IMR-90 (cell line): Measurements from ENCODE around the gene PPM1H. TPM values are rescaled to one million over a fixed set of nuclear protein-coding genes. Genes with fewer than 3 reads are reported as not detected.

ENCODE experiments used
- ATAC-seq: fragments of 200-7000 bp; cut with Tn5 transposase; 2 replicates; pipeline ENCODE4 v1.9.1; 2020; ENCODE audit warnings: low read depth, mild to moderate bottlenecking, moderate library complexity
- BruUV-seq: library from RNA; stranded (reverse); fragments of 400-500 nt; replicated peaks from 2 replicates; lab custom pipeline; 2021; lab: Mats Ljungman, UMichigan
- CTCF ChIA-PET: fragments of 300-600 bp; formaldehyde crosslinking; extraction: SDS; loops from one replicate; lab custom pipeline; 2021; ENCODE audit warnings: antibody characterized with exemption; lab: Yijun Ruan, JAX
- POLR2A ChIA-PET: fragments of 300-600 bp; sonication (Branson Sonifier 250); formaldehyde crosslinking; loops from one replicate; lab custom pipeline; 2022; ENCODE audit warnings: antibody characterized with exemption; ENCODE audit not compliant: unreplicated experiment; lab: Charles Lee
- DNase-seq: peaks from one replicate; pipeline ENCODE4 v3.0.0; 2013
- H2AFZ ChIP-seq: replicated peaks from 2 replicates; pipeline ENCODE3; 2013; ENCODE audit warnings: low read length, mild to moderate bottlenecking; ENCODE audit not compliant: poor library complexity
- H2AK5ac ChIP-seq: 2 replicates; pipeline ENCODE4 v1.6.1; 2013; ENCODE audit warnings: low read depth, low read length, inconsistent platforms
- H2AK9ac ChIP-seq: replicated peaks from 2 replicates; pipeline ENCODE3; 2013; ENCODE audit warnings: mild to moderate bottlenecking, low read depth, low read length, moderate library complexity; ENCODE audit not compliant: poor library complexity
- H2BK120ac ChIP-seq: 2 replicates; pipeline ENCODE4 v1.6.1; 2013; ENCODE audit warnings: low read depth, low read length, inconsistent platforms
- H2BK15ac ChIP-seq: 3 replicates; pipeline ENCODE4 v1.6.1; 2013; ENCODE audit warnings: low read depth, low read length, inconsistent platforms
- H2BK20ac ChIP-seq: 2 replicates; pipeline ENCODE4 v1.6.1; 2013; ENCODE audit warnings: low read depth, mild to moderate bottlenecking, inconsistent platforms, low read length, moderate library complexity
- H2BK5ac ChIP-seq: 2 replicates; pipeline ENCODE4 v1.6.1; 2013; ENCODE audit warnings: mild to moderate bottlenecking, low read depth, low read length, inconsistent platforms; ENCODE audit not compliant: poor library complexity, severe bottlenecking
- H3K14ac ChIP-seq: replicated peaks from 2 replicates; pipeline ENCODE4 v1.6.1; 2013; ENCODE audit warnings: low read depth, low read length, inconsistent platforms
- H3K18ac ChIP-seq: 2 replicates; pipeline ENCODE4 v1.6.1; 2013; ENCODE audit warnings: low read depth, low read length, control low read depth
- H3K23ac ChIP-seq: 2 replicates; pipeline ENCODE4 v1.6.1; 2013; ENCODE audit warnings: low read depth, low read length, inconsistent platforms
- H3K27ac ChIP-seq: 2 replicates; pipeline ENCODE4 v1.5.1; 2013; ENCODE audit warnings: mild to moderate bottlenecking, control low read depth, low read length; ENCODE audit not compliant: insufficient read depth
- H3K27me3 ChIP-seq: 2 replicates; pipeline ENCODE4 v1.6.1; 2013; ENCODE audit warnings: low read length; ENCODE audit not compliant: control insufficient read depth, insufficient read depth
- H3K36me3 ChIP-seq: 2 replicates; pipeline ENCODE4 v1.6.1; 2013; ENCODE audit warnings: low read length, mixed read lengths; ENCODE audit not compliant: control insufficient read depth, insufficient read depth
- H3K4ac ChIP-seq: 2 replicates; pipeline ENCODE4 v1.6.1; 2013; ENCODE audit warnings: low read depth, low read length, inconsistent platforms
- H3K4me1 ChIP-seq: 2 replicates; pipeline ENCODE4 v1.6.1; 2013; ENCODE audit warnings: low read length, mixed read lengths; ENCODE audit not compliant: control insufficient read depth, insufficient read depth
- H3K4me2 ChIP-seq: 2 replicates; pipeline ENCODE4 v1.6.1; 2013; ENCODE audit warnings: low read depth, mild to moderate bottlenecking, control low read depth, low read length, moderate library complexity
- H3K4me3 ChIP-seq: 2 replicates; pipeline ENCODE4 v1.5.1; 2013; ENCODE audit warnings: low read depth, mild to moderate bottlenecking, control low read depth, low read length, moderate library complexity; ENCODE audit not compliant: insufficient read depth
- H3K56ac ChIP-seq: 2 replicates; pipeline ENCODE4 v1.6.1; 2013; ENCODE audit warnings: low read length, inconsistent platforms; ENCODE audit not compliant: insufficient read depth; ENCODE audit errors: extremely low read depth
- H3K79me1 ChIP-seq, 2 experiments: 2 replicates each; pipeline ENCODE4 v1.6.1; 2013; ENCODE audit warnings: low read length in 2 of 2, inconsistent platforms in 1 of 2, low read depth in 1 of 2
- H3K9ac ChIP-seq: 2 replicates; pipeline ENCODE4 v1.6.1; 2013; ENCODE audit warnings: low read depth, low read length, control low read depth
- H3K9me1 ChIP-seq: 2 replicates; pipeline ENCODE4 v1.6.1; 2013; ENCODE audit warnings: low read length, inconsistent platforms; ENCODE audit not compliant: insufficient read depth
- H3K9me3 ChIP-seq: 2 replicates; pipeline ENCODE4 v1.6.1; 2013; ENCODE audit warnings: low read length; ENCODE audit not compliant: control insufficient read depth, insufficient read depth
- H4K20me1 ChIP-seq: 2 replicates; pipeline ENCODE4 v1.6.1; 2013; ENCODE audit warnings: low read length, inconsistent platforms; ENCODE audit not compliant: insufficient read depth
- H4K5ac ChIP-seq: 2 replicates; pipeline ENCODE4 v1.6.1; 2013; ENCODE audit warnings: mild to moderate bottlenecking, low read depth, low read length, control low read depth
- H4K8ac ChIP-seq, 2 experiments: 2 replicates each; pipeline ENCODE4 v1.6.1; 2013; ENCODE audit warnings: low read depth in 2 of 2, low read length in 2 of 2, control low read depth in 1 of 2, inconsistent platforms in 1 of 2
- H4K91ac ChIP-seq: 2 replicates; pipeline ENCODE4 v1.6.1; 2013; ENCODE audit warnings: low read depth, low read length, inconsistent platforms; ENCODE audit not compliant: insufficient read depth
- MAFK ChIP-seq: IDR thresholded peaks from 2 replicates; pipeline ENCODE4 v1.6.1; 2012; ENCODE audit warnings: low read depth, low read length, improper control_type of control experiment
- POLR2A ChIP-seq: IDR thresholded peaks from 2 replicates; pipeline ENCODE4 v1.6.1; 2012; ENCODE audit warnings: mild to moderate bottlenecking, low read depth, low read length
- RAD21 ChIP-seq: IDR thresholded peaks from 2 replicates; pipeline ENCODE4 v1.6.1; 2012; ENCODE audit warnings: low read length, improper control_type of control experiment
- RCOR1 ChIP-seq: IDR thresholded peaks from 2 replicates; pipeline ENCODE4 v1.6.1; 2012; ENCODE audit warnings: mild to moderate bottlenecking, low read length, improper control_type of control experiment; ENCODE audit not compliant: insufficient replicate concordance
- RFX5 ChIP-seq: IDR thresholded peaks from 2 replicates; pipeline ENCODE4 v1.8.0; 2012; ENCODE audit warnings: low read depth, mild to moderate bottlenecking, low read length, moderate library complexity
- SMC3 ChIP-seq: fragments of 150-350 bp; IDR thresholded peaks from 2 replicates; pipeline ENCODE4 v1.6.1; 2016; ENCODE audit warnings: low read depth, mild to moderate bottlenecking, antibody characterized with exemption, low read length, moderate library complexity
- WGBS, 2 experiments: methylation state at CpG; one replicate each; pipeline versions ENCODE4 v1.1.5 to v1.1.7; 2013; ENCODE audit warnings: missing lambda C conversion rate in 2 of 2; ENCODE audit not compliant: insufficient read length in 1 of 2; ENCODE audit errors: extremely low coverage in 2 of 2; 5-methylcytosine and 5-hydroxymethylcytosine counted together
- dilution Hi-C: fragments of 300-500 bp; cut with HindIII; formaldehyde crosslinking; loops from one replicate; pipeline ENCODE4 v1.14.3; 2018; ENCODE audit warnings: low sequenced_read_pairs; ENCODE audit not compliant: unreplicated experiment
- in situ Hi-C: fragments of 300-500 bp; cut with MboI; formaldehyde crosslinking; loops from 3 replicates; pipeline ENCODE4 v1.14.3; 2019; ENCODE audit warnings: low sequenced_read_pairs, inconsistent platforms, mixed read lengths
- intact Hi-C: fragments of 100-400 bp; cut with micrococcal nuclease; formaldehyde crosslinking; loops from 2 replicates; pipeline ENCODE4 v1.10.0; 2022
- polyA plus RNA-seq, 3 experiments: library from polyadenylated mRNA; depleted of rRNA; stranded (reverse); fragments of >200 nt; gene quantifications; 2 replicates each; pipeline ENCODE4 v1.2.3, GENCODE V29; 2012; ENCODE audit warnings: low replicate concordance in 1 of 3
- total RNA-seq: library from RNA; depleted of rRNA; stranded (reverse); fragments of >200 nt; gene quantifications from 2 replicates; pipeline ENCODE4 v1.2.3, GENCODE V29; 2012
- TF ChIP-seq, protein P1 (sequence below): fragments of 150-350 bp; IDR thresholded peaks from 2 replicates; pipeline ENCODE4 v1.6.1; 2017; ENCODE audit warnings: mild to moderate bottlenecking, antibody characterized with exemption, low read length, low read depth
- TF ChIP-seq, protein P2 (sequence below): conservative IDR thresholded peaks from 2 replicates; pipeline ENCODE4 v1.5.1; 2012; ENCODE audit warnings: mild to moderate bottlenecking, low read depth, low read length, improper control_type of control experiment

PPM1H gene
- total and polyA plus RNA-seq, 2 of the 4 experiments (the other 2 are of a cell fraction), result 0.14 to 0.18 TPM

DNA sequence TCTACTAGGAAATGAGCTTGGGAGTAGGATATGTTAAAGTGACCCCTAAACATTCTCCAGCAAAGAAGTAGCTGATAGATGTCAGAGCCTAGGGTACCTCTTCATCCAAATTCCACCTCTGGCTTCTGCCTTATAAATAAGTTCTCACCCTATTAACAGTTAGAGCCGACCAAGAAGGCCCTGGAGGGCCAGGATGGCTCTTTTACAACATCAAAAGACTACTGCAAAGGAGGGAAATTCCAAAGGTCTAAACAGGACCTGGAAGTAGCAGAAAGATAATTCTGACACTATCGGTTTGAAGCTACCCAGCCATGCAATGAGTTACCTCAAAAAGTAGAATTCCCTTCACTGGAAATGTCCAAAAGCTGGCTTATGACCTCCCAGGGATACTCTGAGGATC, 90.0 kb downstream of the PPM1H start:
- no peak overlapping the region for H3K14ac ChIP-seq
- BruUV-seq, result no TSS peak
- no peak overlapping the region for H2BK5ac ChIP-seq
- H2BK15ac ChIP-seq, result no peak overlapping the region
- H3K18ac ChIP-seq, result no peak overlapping the region
- ChIA-PET CTCF (no interaction called here), POLR2A (no interaction called here)
- no peak overlapping the region for H2BK120ac ChIP-seq
- no peak overlapping the region for H2BK20ac ChIP-seq
- in situ Hi-C loops, result no loop called here
- intact Hi-C loops, result no loop called here
- no peak overlapping the region for H4K8ac ChIP-seq
- TF ChIP-seq SMC3 (no peak), MAFK (no peak), RFX5 (no peak), RAD21 (no peak), RCOR1 (no peak), POLR2A (no peak)
- TF ChIP-seq, protein P1, sequence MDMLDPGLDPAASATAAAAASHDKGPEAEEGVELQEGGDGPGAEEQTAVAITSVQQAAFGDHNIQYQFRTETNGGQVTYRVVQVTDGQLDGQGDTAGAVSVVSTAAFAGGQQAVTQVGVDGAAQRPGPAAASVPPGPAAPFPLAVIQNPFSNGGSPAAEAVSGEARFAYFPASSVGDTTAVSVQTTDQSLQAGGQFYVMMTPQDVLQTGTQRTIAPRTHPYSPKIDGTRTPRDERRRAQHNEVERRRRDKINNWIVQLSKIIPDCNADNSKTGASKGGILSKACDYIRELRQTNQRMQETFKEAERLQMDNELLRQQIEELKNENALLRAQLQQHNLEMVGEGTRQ, result no peak
- TF ChIP-seq, protein P2, sequence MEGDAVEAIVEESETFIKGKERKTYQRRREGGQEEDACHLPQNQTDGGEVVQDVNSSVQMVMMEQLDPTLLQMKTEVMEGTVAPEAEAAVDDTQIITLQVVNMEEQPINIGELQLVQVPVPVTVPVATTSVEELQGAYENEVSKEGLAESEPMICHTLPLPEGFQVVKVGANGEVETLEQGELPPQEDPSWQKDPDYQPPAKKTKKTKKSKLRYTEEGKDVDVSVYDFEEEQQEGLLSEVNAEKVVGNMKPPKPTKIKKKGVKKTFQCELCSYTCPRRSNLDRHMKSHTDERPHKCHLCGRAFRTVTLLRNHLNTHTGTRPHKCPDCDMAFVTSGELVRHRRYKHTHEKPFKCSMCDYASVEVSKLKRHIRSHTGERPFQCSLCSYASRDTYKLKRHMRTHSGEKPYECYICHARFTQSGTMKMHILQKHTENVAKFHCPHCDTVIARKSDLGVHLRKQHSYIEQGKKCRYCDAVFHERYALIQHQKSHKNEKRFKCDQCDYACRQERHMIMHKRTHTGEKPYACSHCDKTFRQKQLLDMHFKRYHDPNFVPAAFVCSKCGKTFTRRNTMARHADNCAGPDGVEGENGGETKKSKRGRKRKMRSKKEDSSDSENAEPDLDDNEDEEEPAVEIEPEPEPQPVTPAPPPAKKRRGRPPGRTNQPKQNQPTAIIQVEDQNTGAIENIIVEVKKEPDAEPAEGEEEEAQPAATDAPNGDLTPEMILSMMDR, result no peak
- H3K9me1 ChIP-seq, result peaks cover 4% of the 10 kb centered on the region; the same call in 1 of the 2 replicates
- peaks cover 4% of the 10 kb centered on the region; the same call in 1 of the 2 replicates for H3K4me1 ChIP-seq
- H4K20me1 ChIP-seq, result no peaks in the 10 kb centered on the region
- no peak overlapping the region for H3K56ac ChIP-seq
- H4K5ac ChIP-seq, result no peak overlapping the region
- no peak overlapping the region for H3K4me2 ChIP-seq
- no peaks in the 10 kb centered on the region for H3K36me3 ChIP-seq
- H3K23ac ChIP-seq, result no peak overlapping the region
- H4K91ac ChIP-seq, result no peak overlapping the region
- no peak for DNase-seq
- no peaks in the 10 kb centered on the region for H3K27me3 ChIP-seq
- H3K4me3 ChIP-seq, result no peak overlapping the region
- no peak overlapping the region for H2AK5ac ChIP-seq
- H3K4ac ChIP-seq, result no peak overlapping the region
- H3K9me3 ChIP-seq, result no peaks in the 10 kb centered on the region
- H3K79me1 ChIP-seq, result no peaks in the 10 kb centered on the region
- no peak overlapping the region for H2AFZ ChIP-seq
- no peak overlapping the region for H3K27ac ChIP-seq
- dilution Hi-C loops, result no loop called here
- ATAC-seq, result no peak
- WGBS, 2 experiments, result no CpG with 5 or more reads among the region's 2 CpGs
- H2AK9ac ChIP-seq, result no peak overlapping the region
- H3K9ac ChIP-seq, result no peak overlapping the region
